HTERT RPE-1 (cell line): ENCODE data around the gene CARD10.

Experiments
- in situ Hi-C: fragments of 300-500 bp; cut with MboI; formaldehyde crosslinking; loops from 4 replicates; pipeline ENCODE4 v1.14.3; 2020; ENCODE audit warnings: low sequenced_read_pairs

The CARD10 gene

DNA sequence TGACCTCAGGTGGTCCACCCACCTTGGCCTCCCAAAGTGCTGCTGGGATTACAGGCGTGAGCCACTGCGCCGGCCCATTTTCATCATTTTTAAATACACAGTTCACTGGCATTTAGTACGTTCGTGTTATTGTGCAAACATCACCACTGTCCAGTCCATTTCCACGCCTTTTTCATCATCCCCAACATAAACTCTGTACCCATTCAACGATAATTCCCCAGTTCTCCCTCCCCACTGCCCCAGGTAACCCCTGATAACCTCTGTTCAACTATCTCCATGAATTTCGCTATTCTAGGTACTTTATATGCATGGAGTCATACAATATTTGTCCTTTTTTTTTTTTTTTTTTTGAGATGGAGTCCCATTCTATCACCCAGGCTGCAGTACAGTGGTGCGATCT, 73.7 kb downstream of the CARD10 start:
- in situ Hi-C loops, result no loop called here

DNA sequence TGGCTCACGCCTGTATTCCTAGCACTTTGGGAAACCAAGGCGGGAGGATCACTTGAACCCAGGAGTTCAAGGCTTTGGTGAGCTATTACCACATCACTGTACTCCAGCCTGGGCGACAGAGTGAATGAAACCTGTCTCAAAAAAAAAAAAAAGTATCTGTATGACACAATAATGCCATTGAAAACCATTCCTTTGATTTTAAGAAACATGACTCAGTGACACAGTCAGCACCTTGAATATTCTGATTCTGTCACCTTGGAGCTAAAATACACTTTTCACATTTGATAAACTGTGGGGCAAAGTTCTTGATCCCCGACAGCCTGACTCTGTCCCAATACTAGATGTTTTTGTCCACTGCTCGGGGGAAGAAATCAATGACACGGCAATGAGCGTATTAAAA, 75.2 kb downstream of the CARD10 start:
- in situ Hi-C loops, result no loop called here

DNA sequence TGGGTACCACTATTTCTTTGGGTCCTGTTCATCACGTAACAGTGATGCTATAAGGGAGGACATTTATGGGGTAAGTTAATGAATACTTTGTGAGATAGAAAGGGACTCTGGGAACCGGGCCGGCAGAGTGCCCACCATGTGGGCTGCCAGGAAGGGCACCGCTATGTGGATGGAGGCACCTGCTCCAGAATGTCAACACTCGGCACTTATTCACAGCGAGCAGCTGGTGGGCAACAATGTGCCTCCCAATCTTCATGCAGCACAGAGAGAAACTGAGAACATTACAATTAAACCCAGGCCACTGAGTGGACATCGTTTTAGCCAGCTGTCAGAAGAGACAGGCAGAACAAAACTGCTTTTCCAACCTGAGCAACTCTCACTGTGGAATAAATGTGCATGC, 76.1 kb downstream of the CARD10 start:
- in situ Hi-C loops, result no loop called here

DNA sequence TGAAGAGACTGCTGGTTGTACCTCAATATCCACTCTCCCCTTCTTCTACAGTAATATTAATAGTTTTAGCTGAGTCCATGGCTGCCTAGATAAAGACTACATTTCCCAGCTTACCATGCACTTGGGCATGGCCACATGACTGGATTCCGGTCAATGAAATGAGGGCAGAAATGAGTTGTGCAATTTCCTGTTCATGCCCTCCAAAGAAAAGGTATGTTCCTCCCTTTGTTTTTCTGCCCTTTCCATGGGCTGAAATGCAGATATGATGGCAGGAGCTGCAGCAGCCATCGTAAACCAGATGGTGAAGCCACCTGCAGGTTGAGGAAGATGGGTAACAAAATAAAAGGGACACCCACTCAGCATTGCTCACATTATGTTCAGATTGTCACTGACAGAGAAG, 76.7 kb downstream of the CARD10 start:
- in situ Hi-C loops, result no loop called here

DNA sequence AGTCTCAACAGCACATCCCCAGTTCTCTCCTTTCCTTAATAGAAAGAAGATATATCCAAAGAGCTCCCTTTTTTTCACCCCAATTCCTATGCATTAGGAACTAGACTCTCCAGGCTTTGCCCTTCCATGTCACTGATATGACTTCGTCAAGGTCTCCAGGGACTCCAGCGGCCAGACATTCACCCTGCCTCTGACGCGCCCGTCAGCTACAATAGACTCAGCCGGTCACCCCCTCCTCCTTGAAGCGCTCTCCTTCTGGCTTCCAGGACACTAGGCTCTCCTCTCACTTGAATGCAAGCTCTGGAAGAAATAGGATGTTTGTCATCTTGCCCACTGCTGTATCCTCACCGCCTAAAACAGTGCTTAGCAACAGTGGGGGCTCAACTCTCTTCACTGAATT, 77.1 kb downstream of the CARD10 start:
- in situ Hi-C loops, result no loop called here

DNA sequence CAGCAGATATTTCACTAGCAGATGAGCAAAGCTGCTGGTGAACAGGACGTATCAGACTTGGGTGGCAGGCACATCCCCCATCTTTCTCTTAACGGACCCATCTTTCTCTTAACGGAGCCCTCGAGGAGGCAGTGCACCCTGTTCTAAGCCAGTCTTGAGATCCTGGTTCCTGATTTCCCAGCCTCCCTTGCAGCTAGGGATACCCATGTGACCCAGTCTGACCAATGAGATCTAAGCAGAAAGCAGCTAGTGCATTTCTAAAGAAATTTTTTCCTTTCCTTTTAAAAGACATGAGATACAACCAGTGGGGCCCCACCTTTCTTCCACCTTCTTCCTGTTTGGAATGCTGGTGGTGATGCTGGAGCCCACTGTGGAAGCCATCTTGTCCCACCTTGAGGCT, 78.3 kb downstream of the CARD10 start:
- in situ Hi-C loops, result no loop called here
